GM18502 (cell line): ENCODE measurements around the gene SULF2.
"Not testable (repeated sequence)": the region's sequence is repeated elsewhere in the genome, so short reads cannot be mapped to it uniquely, and the experiment has no call there.

Experiments used
- ATAC-seq: cut with Tn5 transposase; IDR thresholded peaks from one replicate; pipeline ENCODE4 v1.9.1; 2021; ENCODE audit warnings: mild to moderate bottlenecking; ENCODE audit not compliant: unreplicated experiment, poor library complexity

Gene SULF2

GRCh38 chr20:47785311-47785853, at the start of gene SULF2:
Gene SULF2 (minus strand): TSS chr20:47785481. CDS start chr20:47757363, 28,118 bp downstream.
- no peak for ATAC-seq

GRCh38 chr20:47831675-47832074, 46.4 kb upstream of the SULF2 start:
- not testable (repeated sequence) for ATAC-seq

GRCh38 chr20:47826716-47827115, 41.4 kb upstream of the SULF2 start:
- not testable (repeated sequence) for ATAC-seq

- ATAC-seq: not testable (repeated sequence)
These were observed 40.7 kb upstream of the SULF2 start for GRCh38 chr20:47826006-47826405.

GRCh38 chr20:47825011-47825762, 39.9 kb upstream of the SULF2 start:
- no peak for ATAC-seq

GRCh38 chr20:47823941-47824340, 38.7 kb upstream of the SULF2 start:
- not testable (repeated sequence) for ATAC-seq

GRCh38 chr20:47821481-47822100, 36.3 kb upstream of the SULF2 start:
- no peak for ATAC-seq

- ATAC-seq: no peak
These were observed 33.8 kb upstream of the SULF2 start for GRCh38 chr20:47818996-47819609.

- no peak for ATAC-seq
These were observed 33.2 kb upstream of the SULF2 start for GRCh38 chr20:47818466-47818865.

- no peak for ATAC-seq
These were observed 32.7 kb upstream of the SULF2 start for GRCh38 chr20:47818016-47818415.

GRCh38 chr20:47817573-47817972, 32.3 kb upstream of the SULF2 start:
- ATAC-seq: no peak

- no peak for ATAC-seq
These were observed 31.5 kb upstream of the SULF2 start for GRCh38 chr20:47816487-47817451.

GRCh38 chr20:47815866-47816265, 30.6 kb upstream of the SULF2 start:
- ATAC-seq: no peak

- ATAC-seq: no peak
These were observed 30.1 kb upstream of the SULF2 start for GRCh38 chr20:47815416-47815806.

GRCh38 chr20:47814632-47815415, 29.5 kb upstream of the SULF2 start:
- ATAC-seq: no peak

GRCh38 chr20:47810721-47811347, 25.6 kb upstream of the SULF2 start:
- ATAC-seq: no peak

- ATAC-seq: no peak
These were observed 24.9 kb upstream of the SULF2 start for GRCh38 chr20:47810116-47810677.

- no peak for ATAC-seq
These were observed 24.1 kb upstream of the SULF2 start for GRCh38 chr20:47809161-47809960.
